GM21576 (cell line): ENCODE results near the gene AACS.
"Not testable (repeated sequence)": the region's sequence is repeated elsewhere in the genome, so short reads cannot be mapped to it uniquely, and the experiment has no call there.

Experiments used
- ATAC-seq: cut with Tn5 transposase; IDR thresholded peaks from one replicate; pipeline ENCODE4 v1.9.1; 2021; ENCODE audit warnings: mild to moderate bottlenecking, moderate library complexity; ENCODE audit not compliant: unreplicated experiment

Gene AACS

DNA sequence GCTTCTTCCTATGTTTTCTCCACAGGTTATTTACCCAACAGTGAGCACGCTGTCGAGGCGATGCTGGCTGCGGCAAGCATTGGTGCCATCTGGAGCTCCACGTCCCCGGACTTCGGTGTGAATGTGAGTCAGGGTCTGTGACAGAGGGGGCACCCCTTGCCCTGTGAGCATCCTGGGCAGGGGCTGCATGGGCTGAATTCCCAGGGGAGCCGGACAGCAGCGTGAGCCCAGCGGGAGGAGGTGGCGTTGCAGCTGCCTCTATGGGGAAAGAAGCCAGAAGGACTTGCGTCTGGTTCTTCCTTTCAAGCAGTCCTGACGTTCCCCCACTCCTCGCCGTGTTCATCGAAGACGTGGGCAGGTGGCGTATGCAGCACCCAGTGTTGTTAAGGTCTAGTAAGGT lies 26.2 kb downstream of the AACS start:
- no peak for ATAC-seq

- no peak for ATAC-seq
These were observed 27.1 kb downstream of the AACS start for GRCh38 chr12:125092108-125092871.

DNA sequence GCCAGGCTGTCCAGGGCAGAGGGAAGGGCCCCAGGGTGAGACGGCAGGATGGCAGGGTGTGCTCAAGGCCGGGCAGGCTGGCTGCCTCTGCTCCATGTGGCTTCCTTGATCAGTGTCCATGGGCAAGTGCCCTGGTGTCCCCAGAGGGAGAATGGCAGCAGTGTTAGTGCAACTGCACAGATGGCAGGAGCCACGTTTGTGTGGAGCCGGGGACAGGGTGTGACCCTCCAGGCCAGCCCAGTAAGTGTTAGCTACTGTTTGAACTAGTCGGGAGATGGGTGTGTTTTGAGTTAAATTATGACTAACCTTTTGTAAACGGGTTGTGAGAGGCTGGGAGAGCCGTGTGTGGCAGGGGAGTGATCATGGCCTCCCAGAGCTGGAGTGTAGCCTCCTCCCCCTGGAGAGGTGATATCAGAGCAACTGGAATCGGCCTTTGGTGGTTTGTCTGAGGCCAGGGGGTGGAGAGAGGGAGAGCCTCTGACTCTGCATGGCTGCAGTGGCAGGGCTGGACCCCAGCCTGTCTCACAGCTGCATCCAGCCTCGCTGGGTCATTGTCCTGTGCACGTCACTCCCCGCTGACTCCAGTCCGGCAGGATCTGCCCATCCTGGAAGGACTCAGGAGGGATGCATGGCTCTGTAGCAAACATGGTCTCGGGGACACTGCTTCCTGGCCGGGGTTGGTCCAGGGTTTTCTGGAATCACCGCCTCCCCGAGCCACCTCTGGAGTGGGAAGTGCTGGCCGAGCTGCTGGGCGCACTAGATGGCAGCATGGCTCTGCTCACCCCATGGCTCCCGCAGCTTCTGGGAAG lies 27.8 kb downstream of the AACS start:
- no peak for ATAC-seq

DNA sequence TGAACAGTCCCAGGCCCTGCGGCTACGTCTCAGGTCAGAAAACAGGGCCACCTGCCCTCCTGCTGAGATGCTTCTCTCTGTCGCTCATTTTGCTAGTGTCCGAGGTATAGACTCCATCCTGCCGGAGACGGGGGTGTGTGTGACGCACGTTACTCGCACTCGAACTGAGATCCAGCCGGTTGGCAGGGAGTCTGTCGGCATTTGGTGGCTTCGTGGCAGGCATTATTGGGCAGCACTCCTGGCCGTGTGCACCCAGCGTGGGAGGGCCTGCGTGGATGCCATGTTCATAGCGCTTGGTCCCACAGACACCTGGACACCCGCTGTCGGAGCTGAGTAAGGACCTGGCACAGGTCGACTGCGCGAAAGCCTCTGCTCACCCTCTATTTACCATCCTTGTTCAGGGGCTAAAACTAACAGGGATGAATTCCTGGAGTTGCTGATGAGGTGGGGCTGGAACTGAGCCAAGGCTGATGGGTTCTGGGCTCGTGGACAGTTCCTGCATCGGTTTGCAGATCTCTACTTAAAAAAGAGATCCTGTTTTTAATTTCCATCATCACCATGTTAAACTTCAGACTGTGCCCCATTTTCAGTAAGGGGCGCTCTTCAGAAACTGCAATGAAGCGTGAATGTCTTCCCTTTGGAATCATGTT lies 28.6 kb downstream of the AACS start:
- no peak for ATAC-seq

DNA sequence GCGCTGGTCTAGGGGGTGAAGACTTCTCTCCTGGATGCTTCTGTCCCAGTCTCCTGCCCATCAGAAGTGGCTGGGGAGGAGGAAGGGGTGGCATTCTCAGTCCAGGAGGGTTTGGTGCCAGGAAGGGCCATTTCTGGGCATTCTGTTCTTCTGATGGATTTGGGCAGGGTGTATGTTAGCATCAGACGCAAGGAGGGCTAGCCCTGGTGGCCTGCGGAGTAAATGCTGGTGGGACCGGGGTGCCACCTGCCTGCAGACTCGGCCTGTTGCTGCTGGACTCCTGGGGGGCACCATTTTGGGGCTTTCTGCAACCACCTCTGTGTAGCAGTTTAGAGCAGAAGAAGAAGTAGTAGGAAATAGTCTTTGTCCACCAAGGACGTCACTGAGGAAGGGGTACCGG lies 31.7 kb downstream of the AACS start:
- no peak for ATAC-seq

DNA sequence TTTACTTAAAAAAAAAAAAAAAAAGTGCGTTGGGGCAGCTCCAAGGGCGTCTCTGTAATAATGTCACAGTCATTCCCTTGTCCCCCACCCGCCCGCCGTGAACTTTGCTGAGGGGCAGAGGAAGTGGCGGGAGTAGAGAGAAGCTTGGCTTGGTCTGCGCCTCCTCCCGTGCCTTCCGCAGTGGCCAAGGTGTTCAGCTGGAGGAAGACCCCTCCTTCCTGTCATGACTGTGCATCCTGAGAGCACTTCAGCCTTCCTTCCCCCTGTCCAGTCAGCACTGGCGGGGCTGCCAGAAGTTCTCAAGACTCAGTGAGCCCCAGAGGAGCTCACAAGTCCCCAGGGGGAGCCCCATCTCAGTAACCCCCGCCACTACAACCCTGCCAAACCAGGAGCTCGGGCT lies 32.2 kb downstream of the AACS start:
- no peak for ATAC-seq

- ATAC-seq: no peak
These were observed 33.6 kb downstream of the AACS start for GRCh38 chr12:125098676-125099408.

DNA sequence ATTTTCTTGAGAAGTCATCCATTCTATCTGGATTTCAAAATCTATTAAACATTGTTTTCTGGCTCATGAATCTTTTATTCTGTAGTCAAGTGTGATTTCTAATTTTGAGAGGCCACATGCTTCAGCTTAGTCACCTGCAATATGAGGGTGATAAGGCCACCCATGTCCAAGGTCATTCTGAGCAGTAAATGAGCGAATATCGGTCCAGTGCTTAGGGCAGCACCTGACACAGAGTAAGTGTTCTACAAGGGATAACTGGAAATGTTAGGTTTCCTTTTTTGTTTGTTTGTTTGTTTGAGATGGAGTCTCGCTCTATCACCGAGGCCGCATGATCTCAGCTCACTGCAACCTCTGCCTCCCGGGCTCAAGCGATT lies 34.2 kb downstream of the AACS start:
- no peak for ATAC-seq

GRCh38 chr12:125100551-125101434 lies 35.6 kb downstream of the AACS start:
- no peak for ATAC-seq

- ATAC-seq: no peak
These were observed 39.7 kb downstream of the AACS start for GRCh38 chr12:125104982-125105381.

DNA sequence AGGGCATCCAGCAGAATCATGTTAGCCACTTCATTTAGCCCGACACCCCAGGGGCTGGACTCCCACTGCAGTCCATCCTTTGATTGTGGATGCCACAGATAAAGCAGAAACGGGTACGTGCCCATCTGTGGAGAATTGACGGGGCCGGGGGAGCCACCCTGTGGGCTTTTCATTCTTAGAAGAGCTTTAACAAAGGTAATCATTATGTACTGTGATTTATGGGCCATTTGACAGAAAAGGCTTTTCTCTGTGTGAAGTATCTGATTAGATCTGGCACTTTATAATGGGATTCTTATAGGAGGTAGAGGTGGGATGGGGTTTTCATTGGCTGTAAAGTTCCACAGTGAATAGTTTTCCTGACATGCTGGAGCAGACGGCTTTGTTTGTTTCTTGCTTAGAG lies 40.4 kb downstream of the AACS start:
- ATAC-seq: no peak

DNA sequence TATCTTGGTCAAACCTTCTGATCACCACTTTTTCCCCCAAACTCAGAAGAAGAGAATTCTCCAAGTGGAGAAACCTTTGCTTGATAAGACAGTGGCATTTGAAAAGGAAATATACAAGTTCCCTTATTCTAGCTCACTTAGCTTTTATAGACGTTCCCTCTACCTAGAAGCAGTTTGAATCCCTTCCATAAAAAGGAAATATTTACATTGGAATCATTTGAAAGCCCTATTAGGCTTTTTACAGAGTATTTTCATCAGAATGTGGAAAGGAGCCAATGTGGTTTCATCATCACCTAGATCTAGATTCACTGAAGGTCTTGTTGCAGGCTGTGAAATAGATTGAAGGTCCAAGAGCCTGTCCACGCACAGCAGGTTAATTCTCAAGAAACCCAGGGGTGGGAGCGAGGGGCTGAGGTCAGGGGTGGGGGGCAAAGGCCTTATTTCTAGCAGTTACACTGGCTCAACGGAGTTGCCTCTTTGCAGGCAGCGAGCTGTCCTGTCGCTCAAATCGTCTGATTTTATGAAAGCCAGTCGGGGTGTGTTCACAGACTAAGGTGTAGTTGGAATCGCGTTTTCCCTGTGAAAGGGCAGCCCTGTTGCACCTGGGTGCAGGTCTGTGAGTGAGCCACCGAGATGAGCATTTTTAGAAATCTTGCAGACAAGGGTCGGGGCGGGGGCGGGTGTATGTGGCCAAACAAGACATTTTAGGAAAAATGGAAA lies 45.6 kb downstream of the AACS start:
- no peak for ATAC-seq

DNA sequence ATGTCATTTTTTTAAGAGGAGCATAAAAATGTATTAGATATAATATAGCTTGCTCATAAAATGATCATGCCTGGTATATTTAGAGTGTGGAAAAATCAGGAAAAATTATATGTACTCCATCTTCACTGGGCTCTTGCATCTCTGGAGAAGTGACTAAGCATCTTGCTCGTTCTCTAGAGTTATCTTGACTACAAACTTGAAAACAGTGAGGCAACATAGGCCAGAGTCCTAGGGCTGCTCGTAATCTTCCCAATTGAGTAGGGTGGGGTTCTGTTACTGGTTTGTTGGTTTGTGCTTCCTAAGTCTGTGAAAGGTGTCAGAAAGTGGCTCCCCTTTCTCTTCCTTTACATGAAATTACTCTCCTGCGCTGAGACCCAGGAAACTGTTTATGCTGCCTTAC lies 46.2 kb downstream of the AACS start:
- no peak for ATAC-seq

GRCh38 chr12:125112614-125113013 lies 47.4 kb downstream of the AACS start:
- not testable (repeated sequence) for ATAC-seq

DNA sequence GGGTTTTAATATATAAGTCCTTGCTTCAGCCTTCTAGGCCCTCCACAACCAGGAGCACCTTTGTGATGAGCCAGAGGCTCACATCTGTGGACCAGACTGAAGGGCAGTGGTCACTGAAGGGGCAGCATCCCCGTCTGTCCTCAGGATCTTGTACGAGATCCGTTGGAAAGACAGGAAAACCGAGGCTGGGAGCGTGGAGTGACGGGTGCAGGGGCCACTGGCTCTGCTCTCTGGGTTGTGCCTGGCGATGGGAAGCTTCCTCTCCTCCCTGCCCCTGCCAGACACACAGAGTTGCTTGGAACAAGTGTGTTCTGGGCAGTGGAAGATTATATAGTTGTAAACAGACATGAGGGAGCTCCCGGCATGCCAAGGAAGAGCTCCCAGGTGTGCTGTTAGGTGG lies 48.0 kb downstream of the AACS start:
- no peak for ATAC-seq

DNA sequence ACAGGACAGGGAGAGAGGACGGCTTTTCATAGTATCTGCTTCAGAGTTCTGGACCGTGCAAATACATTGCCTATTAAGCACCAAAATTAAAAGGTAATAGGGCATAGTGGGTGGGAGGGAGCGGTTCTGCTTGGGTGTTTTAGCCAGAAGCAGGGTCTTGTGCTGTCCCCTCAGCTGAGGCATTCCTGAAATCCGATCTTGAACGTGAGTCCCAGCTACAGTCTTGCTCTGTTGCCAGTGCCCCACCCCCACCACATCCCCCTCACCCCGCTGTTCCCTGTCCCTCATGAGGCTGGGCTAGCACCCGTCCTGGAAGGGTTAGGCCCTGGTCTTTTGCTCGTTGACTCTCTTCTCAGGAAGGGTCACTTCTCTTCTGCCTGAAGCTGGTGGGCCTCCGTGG lies 48.6 kb downstream of the AACS start:
- no peak for ATAC-seq

DNA sequence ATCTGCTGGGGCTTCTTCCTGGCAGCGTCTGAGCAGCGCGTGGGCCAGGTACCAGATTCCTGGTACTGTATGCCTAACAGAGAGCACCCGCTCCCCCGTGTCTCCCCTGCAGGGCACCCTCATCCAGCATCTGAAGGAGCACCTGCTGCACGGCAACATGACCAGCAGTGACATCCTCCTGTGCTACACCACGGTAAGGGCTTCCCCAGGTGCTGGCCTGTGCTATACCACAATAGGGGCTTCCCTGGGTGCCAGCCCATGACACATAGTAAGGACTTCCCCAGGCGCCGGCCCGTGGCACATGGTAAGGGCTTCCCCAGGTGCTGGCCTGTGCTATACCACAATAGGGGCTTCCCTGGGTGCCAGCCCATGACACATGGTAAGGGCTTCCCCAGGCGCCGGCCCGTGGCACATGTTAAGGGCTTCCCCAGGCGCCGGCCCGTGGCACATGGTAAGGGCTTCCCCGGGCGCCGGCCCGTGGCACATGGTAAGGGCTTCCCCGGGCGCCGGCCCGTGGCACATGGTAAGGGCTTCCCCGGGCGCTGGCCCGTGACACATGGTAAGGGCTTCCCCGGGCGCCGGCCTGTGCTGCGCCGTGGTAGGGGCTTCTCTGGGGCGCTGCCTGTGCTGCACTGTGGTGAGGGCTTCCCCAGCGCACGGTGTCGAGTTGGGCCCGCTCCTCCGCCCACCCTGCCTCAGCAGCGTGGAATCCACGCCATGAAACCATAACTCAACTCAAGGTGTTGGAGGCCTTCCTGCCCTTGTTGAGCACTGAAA lies 49.3 kb downstream of the AACS start:
- no peak for ATAC-seq

- ATAC-seq: no peak
These were observed 55.3 kb downstream of the AACS start for GRCh38 chr12:125120566-125120965.

- no peak for ATAC-seq
These were observed 55.9 kb downstream of the AACS start for GRCh38 chr12:125121106-125121505.
